DMS 273 (cell line): ENCODE results near the gene WASHC2A.
"Not testable (repeated sequence)": the region's sequence is repeated elsewhere in the genome, so short reads cannot be mapped to it uniquely, and the experiment has no call there.

Experiments
- DNase-seq: peaks from one replicate; lab custom pipeline; 2025; ENCODE audit not compliant: unreplicated experiment; lab: John Stamatoyannopoulos, UW

Gene WASHC2A

DNA sequence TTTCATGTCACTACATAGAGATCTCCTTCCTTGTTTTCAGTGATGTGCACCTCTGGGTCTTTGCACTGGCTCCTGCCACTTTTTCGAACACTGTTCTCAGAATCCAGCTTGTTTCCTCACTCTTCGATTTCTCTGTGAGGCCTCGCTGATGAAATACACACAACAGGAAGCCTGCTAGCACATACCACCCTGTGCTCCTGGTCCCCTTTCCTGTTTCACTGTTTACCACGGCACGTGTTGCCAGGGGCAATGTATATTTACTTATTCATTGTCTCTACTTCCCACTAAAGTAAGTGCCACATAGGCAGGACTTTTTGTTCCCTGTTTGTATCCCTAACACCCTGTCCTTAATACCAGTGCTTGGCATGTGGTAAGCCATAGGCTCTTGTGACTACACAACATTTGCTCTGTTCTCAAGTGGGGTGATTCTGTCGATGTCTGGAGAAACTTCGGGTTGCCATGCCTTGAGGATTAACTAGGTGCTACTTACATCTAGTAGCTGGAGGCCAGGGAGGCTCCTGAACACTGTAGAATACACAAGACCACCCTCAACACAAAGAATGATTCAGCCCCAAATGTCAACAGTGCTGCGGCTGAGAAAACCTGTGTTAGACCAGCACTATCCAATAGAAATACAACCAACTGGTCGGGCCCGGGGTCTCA, 75.9 kb downstream of the WASHC2A start:
- DNase-seq = not testable (repeated sequence)

GRCh38 chr10:50145575-50145974, 77.8 kb downstream of the WASHC2A start:
- DNase-seq = not testable (repeated sequence)

GRCh38 chr10:50152792-50153272, 85.1 kb downstream of the WASHC2A start:
- DNase-seq = peak; percentile 54

DNA sequence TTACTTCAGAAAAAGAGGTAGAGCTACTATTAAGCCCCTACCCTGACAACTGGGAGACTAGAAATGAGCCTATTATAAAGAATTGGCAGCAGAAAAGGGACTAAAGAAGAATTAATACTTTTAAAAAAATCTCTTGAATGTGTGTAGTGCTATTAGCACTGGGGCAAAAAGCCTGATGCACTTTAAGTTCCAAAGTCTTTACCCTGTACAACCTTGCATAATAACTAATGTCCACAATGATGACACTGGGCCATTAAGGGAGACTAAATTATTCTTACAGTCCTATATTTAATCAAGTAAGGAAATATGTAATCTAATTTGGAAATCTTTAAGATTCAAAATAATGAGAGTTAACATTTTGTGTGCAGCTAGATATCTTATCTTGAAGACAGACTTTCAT, 90.1 kb downstream of the WASHC2A start:
- DNase-seq = not testable (repeated sequence)

DNA sequence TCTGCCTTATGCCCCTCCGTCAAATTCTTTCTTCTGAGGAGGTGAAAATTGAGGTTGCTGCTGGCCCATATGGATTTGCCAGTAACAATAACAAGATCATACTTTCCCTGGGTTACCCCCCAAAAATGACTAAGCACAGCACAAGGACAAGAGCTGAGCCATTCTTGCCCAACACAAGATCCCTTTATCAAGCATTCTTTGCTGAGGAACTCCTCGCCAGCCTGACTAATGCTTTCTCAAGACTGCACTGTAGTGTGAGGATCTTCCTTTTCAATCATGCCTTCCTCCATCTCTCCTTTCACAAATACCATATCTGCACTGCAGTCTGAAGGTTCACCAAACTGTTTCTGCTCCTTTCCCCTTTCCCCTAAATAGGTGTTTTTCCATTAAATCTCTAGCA, 92.1 kb downstream of the WASHC2A start:
- DNase-seq = not testable (repeated sequence)

GRCh38 chr10:50165038-50165437, 97.3 kb downstream of the WASHC2A start:
- not testable (repeated sequence) for DNase-seq

DNA sequence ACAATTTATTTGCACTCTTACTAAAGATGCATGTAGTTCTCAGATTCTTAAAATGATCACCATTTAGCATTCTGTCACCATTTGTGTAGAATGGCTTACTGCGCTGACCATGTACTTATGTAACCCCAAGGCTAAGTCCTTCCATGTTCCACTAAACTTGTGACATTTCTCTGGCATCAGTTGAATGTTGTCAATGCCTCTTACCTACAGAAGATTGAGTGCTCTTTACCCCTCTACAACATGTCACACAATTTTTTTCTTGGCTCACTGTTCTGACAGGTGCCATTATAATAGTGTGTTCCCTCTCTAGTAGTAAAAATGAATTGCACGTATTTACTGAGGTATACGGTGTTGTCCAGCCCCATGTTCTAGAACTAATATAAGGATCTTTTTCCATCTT, 100.1 kb downstream of the WASHC2A start:
- not testable (repeated sequence) for DNase-seq

DNA sequence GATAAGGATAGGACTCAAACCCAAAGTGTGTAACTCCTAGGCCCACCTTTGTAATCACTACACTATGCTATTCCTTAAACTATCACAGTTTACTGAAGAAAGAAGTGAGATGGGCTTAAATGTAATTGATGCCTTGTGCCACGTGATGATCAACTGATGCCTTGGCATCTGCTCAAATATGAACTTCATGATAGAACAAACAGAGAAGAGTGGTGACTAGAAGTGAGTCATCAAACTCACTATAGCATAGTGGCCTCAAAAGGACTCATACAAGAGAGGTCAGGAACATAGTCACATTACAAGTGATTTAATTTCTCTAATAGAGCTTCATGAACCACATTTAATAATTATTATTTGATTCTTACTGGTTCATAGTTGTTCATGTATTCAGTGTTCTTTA, 101.8 kb downstream of the WASHC2A start:
- not testable (repeated sequence) for DNase-seq

GRCh38 chr10:50174788-50175525, 107.2 kb downstream of the WASHC2A start:
- DNase-seq = not testable (repeated sequence)
